ENCODE results near the gene TNNI3K. TPM values are rescaled to one million over a fixed set of nuclear protein-coding genes. Genes with fewer than 3 reads are reported as not detected.

The TNNI3K gene
- total RNA-seq, 4 donors from 2014 or later: 0.73 to 2.0 TPM; not detected in 2

DNA sequence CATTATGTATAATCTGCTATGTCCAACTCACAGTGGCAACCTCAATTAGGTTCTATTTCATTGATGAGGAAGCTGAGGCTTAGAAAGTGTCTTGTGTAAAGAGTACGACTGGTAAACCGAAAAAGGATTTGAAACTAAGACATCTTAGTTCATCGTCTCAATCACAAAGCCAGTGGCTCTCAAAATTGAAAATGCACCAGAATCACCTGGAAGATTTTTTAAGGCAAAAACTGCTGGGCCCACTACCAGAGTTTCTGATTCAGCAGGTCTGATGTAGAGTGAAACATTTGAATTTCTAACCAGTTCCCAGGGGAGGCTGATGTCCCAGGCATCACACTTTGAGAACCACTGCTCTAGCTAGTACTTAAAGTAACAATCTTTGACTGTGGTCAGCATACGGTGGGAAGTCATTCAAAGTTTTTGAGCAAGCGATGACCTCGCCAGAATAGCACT is 282.4 kb downstream of the TNNI3K start:
- Histone ChIP-seq H3K27ac (no peak overlapping the region), H3K27me3 (no peaks in the 10 kb centered on the region), H3K9me3 (no peaks in the 10 kb centered on the region), H3K36me3 (no peaks in the 10 kb centered on the region), H3K4me1 (no peaks in the 10 kb centered on the region), H3K4me3 (replicated peaks in 1 of 3) (no peak overlapping the region)
- WGBS, 2 donors: 76 to 83% methylated on average over 6 of the region's 6 CpGs
- intact Hi-C loops (cut with DNase I): no loop called here
- TF ChIP-seq POLR2A (IDR thresholded peaks at IDR 0.05) (no peak), CTCF (IDR thresholded peaks at IDR 0.05) (no peak)
- no peak for DNase-seq

DNA sequence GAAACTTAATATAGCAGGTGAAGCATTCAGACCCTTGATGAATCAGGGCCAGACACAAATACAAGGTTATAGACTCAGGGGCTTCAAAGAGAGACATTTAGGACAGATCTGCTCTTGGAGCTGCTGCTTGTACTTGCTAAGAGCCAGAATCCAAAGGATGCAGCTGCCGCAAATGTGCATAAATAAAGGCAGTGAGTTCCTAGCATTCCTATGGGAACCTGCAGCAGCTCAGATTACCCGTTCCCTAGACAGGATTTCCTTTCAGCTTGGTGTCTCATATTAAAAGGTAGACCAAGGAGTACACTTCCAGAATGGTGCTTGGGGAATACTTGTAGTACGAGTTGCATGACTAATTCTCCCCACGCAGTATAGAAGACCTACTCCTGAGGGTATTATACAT is 287.0 kb downstream of the TNNI3K start:
- Histone ChIP-seq H3K9me3 (no peaks in the 10 kb centered on the region), H3K36me3 (no peaks in the 10 kb centered on the region), H3K4me3 (replicated peaks in 1 of 3) (no peak overlapping the region), H3K27me3 (no peaks in the 10 kb centered on the region), H3K27ac (no peak overlapping the region), H3K4me1 (no peaks in the 10 kb centered on the region)
- 18 to 20% methylated on average over 4 of the region's 4 CpGs for WGBS, 2 donors
- TF ChIP-seq POLR2A (IDR thresholded peaks at IDR 0.05) (no peak), CTCF (IDR thresholded peaks at IDR 0.05) (no peak)
- DNase-seq: no peak
- intact Hi-C loops (cut with DNase I): no loop called here

DNA sequence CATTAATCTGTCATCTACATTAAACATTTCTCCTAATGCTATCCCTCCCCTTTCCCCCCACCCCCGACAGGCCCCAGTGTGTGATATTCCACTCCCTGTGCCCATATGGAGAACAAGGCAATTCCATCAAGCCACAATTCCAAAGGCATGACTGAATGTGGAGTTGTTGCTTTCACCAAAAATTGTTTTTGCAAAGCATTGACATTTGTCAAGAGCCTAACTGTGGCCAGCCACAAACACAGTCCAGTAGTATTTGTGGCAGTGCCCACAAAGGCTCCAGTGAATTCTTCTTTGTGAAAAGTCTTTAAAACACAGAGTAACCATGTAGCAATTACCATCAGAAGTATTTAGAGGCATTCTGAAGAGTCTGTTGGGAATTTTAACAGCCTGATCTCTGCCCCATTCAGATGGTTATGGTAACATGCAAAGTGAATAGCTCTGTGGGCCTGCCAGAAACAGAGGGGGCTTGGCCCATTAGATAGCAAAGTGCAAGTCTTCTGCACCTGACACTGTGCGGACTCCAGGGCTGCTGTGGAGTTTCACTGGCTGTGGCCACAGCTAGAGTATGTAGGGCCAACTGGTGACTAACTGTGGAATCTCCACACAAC is 288.8 kb downstream of the TNNI3K start:
- no peak overlapping the region for H3K4me3 ChIP-seq (replicated peaks in 1 of 3)
- H3K4me1 ChIP-seq: no peaks in the 10 kb centered on the region
- DNase-seq: no peak
- TF ChIP-seq CTCF (IDR thresholded peaks at IDR 0.05) (no peak), POLR2A (IDR thresholded peaks at IDR 0.05) (no peak)
- no peak overlapping the region for H3K27ac ChIP-seq
- 79 to 83% methylated on average over 2 of the region's 2 CpGs for WGBS, 2 donors
- intact Hi-C loops (cut with DNase I): no loop called here
- no peaks in the 10 kb centered on the region for H3K36me3 ChIP-seq
- H3K9me3 ChIP-seq: no peaks in the 10 kb centered on the region
- no peaks in the 10 kb centered on the region for H3K27me3 ChIP-seq

GRCh38 chr1:74526708-74527107 is 291.5 kb downstream of the TNNI3K start:
- Histone ChIP-seq H3K4me1 (no peaks in the 10 kb centered on the region), H3K27me3 (no peaks in the 10 kb centered on the region), H3K36me3 (no peaks in the 10 kb centered on the region), H3K4me3 (replicated peaks in 1 of 3) (no peak overlapping the region), H3K27ac (no peak overlapping the region), H3K9me3 (no peaks in the 10 kb centered on the region)
- 85% methylated on average over 2 of the region's 2 CpGs for WGBS, 2 donors
- no peak for TF ChIP-seq CTCF (IDR thresholded peaks at IDR 0.05)
- TF ChIP-seq POLR2A (IDR thresholded peaks at IDR 0.05): no peak
- intact Hi-C loops (cut with DNase I): no loop called here
- DNase-seq: no peak

DNA sequence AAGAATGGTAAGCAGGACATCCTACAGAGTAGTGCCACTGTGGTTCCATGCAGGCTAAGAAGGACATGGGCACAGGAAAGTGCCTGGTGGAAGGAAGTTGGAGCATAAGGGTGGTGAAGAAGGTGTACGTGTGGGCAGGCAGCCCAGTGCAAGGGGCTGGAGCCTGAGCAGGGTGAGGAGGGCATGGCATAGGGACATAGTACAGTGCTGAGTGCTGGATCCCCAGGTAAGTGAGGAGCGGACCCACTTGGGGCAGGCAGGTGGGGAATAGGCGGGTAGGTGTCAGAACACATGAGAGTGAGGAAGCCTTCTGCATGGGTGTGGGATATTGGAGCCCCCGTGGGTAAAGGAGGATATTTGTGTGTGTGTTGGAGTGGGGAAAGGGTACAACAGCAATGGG is 292.9 kb downstream of the TNNI3K start:
- Histone ChIP-seq H3K27ac (no peak overlapping the region), H3K36me3 (no peaks in the 10 kb centered on the region), H3K4me3 (replicated peaks in 1 of 3) (no peak overlapping the region), H3K9me3 (no peaks in the 10 kb centered on the region), H3K27me3 (no peaks in the 10 kb centered on the region), H3K4me1 (no peaks in the 10 kb centered on the region)
- 88% methylated on average over 4 of the region's 4 CpGs for WGBS, 2 donors
- intact Hi-C loops (cut with DNase I): no loop called here
- no peak for TF ChIP-seq POLR2A (IDR thresholded peaks at IDR 0.05)
- no peak for TF ChIP-seq CTCF (IDR thresholded peaks at IDR 0.05)
- no peak for DNase-seq

Measured in thyroid gland (tissue), 4 donors.